OCI-LY7 (cell line): ENCODE data around the gene NALCN.

Experiments
- CTCF ChIP-seq: fragments of 200-600 bp; sonication (generic); conservative IDR thresholded peaks from 2 replicates; pipeline ENCODE4 v1.5.1; 2014; ENCODE audit warnings: mild to moderate bottlenecking, antibody characterized with exemption, low read length, moderate library complexity, mixed read lengths
- EZH2phosphoT487 ChIP-seq: fragments of 200-600 bp; sonication (generic); IDR thresholded peaks from 2 replicates; pipeline ENCODE4 v1.6.1; 2018; ENCODE audit warnings: low read depth, borderline replicate concordance, mild to moderate bottlenecking, mixed run types, antibody characterized with exemption, low read length, moderate library complexity, mixed read lengths

- TF ChIP-seq CTCF (no peak), EZH2phosphoT487 (no peak)
These were observed 109.1 kb downstream of the NALCN start for GRCh38 chr13:101307181-101307701.
